Bronchial epithelial cell (primary cell): ENCODE results near the gene PRELID1. TPM values are rescaled to one million over a fixed set of nuclear protein-coding genes. Genes with fewer than 3 reads are reported as not detected.

Source experiments
- DNase-seq: peaks from one replicate; pipeline ENCODE4 v3.0.0-alpha.2; 2010; ENCODE audit warnings: low read depth
- FAIRE-seq: peaks from 2 replicates; lab custom pipeline; 2011; peaks lifted over from hg19 to GRCh38; lab: Jason Lieb, UNC
- H3K27me3 ChIP-seq: 2 replicates; pipeline ENCODE4 v1.5.1; 2011; ENCODE audit warnings: low read length; ENCODE audit not compliant: control insufficient read depth, insufficient read depth
- H3K36me3 ChIP-seq: 2 replicates; pipeline ENCODE4 v1.5.1; 2011; ENCODE audit warnings: low read length; ENCODE audit not compliant: control insufficient read depth, insufficient read depth
- H3K4me3 ChIP-seq: 2 replicates; pipeline ENCODE4 v1.5.1; 2011; ENCODE audit warnings: mild to moderate bottlenecking, low read depth, low read length, control low read depth
- CTCF ChIP-seq: IDR thresholded peaks from 2 replicates; pipeline ENCODE4 v1.5.1; 2011; ENCODE audit warnings: mild to moderate bottlenecking, moderate library complexity, low read length, control low read depth, inconsistent platforms; ENCODE audit not compliant: insufficient read depth, severe bottlenecking
- total RNA-seq: library from RNA; depleted of rRNA; stranded (reverse); fragments of >200 nt; gene quantifications from 2 replicates; pipeline ENCODE4 v1.2.1, GENCODE V29; 2014

Gene PRELID1
- total RNA-seq, 1 donor from 2014 or later, result 139 TPM

- DNase-seq, result no peak
- FAIRE-seq, result no peak
- no peaks in the 10 kb centered on the region for H3K27me3 ChIP-seq
- TF ChIP-seq CTCF, result no peak
- no peak overlapping the region for H3K4me3 ChIP-seq
- peaks cover 3% of the 10 kb centered on the region for H3K36me3 ChIP-seq
Observed at GRCh38 chr5:177265395-177265794, 38.2 kb upstream of the PRELID1 start.

GRCh38 chr5:177269232-177269895, 34.2 kb upstream of the PRELID1 start:
- no peak overlapping the region for H3K4me3 ChIP-seq
- no peak for TF ChIP-seq CTCF

GRCh38 chr5:177269976-177270375, 33.6 kb upstream of the PRELID1 start:
- no peak overlapping the region for H3K4me3 ChIP-seq
- FAIRE-seq (no peak), DNase-seq (peak; percentile 69)
- no peak for TF ChIP-seq CTCF
- H3K27me3 ChIP-seq, result no peaks in the 10 kb centered on the region
- H3K36me3 ChIP-seq, result peaks cover 3% of the 10 kb centered on the region

More at GRCh38 chr5:177269232-177269895, 34.2 kb upstream of the PRELID1 start:
- DNase-seq (no peak), FAIRE-seq (no peak)
- Histone ChIP-seq H3K27me3 (no peaks in the 10 kb centered on the region), H3K36me3 (peaks cover 3% of the 10 kb centered on the region)

- DNase-seq (peak; percentile 8), FAIRE-seq (no peak)
- Histone ChIP-seq H3K4me3 (no peak overlapping the region), H3K36me3 (peaks cover 3% of the 10 kb centered on the region), H3K27me3 (no peaks in the 10 kb centered on the region)
- TF ChIP-seq CTCF, result no peak
Observed at GRCh38 chr5:177270653-177271052, 32.9 kb upstream of the PRELID1 start.

- no peaks in the 10 kb centered on the region for H3K27me3 ChIP-seq
- DNase-seq (peak; percentile 18), FAIRE-seq (no peak)
- TF ChIP-seq CTCF, result no peak
- no peak overlapping the region for H3K4me3 ChIP-seq
- H3K36me3 ChIP-seq, result peaks cover 3% of the 10 kb centered on the region
Observed at GRCh38 chr5:177271113-177271512, 32.5 kb upstream of the PRELID1 start.

- no peak for TF ChIP-seq CTCF
- DNase-seq (no peak), FAIRE-seq (no peak)
- Histone ChIP-seq H3K36me3 (no peaks in the 10 kb centered on the region), H3K27me3 (no peaks in the 10 kb centered on the region), H3K4me3 (no peak overlapping the region)
Observed at GRCh38 chr5:177275883-177276282, 27.7 kb upstream of the PRELID1 start.
